Measurements from ENCODE around the gene CASK.
"Not testable (repeated sequence)": the region's sequence is repeated elsewhere in the genome, so short reads cannot be mapped to it uniquely, and the experiment has no call there.

Gene CASK

DNA sequence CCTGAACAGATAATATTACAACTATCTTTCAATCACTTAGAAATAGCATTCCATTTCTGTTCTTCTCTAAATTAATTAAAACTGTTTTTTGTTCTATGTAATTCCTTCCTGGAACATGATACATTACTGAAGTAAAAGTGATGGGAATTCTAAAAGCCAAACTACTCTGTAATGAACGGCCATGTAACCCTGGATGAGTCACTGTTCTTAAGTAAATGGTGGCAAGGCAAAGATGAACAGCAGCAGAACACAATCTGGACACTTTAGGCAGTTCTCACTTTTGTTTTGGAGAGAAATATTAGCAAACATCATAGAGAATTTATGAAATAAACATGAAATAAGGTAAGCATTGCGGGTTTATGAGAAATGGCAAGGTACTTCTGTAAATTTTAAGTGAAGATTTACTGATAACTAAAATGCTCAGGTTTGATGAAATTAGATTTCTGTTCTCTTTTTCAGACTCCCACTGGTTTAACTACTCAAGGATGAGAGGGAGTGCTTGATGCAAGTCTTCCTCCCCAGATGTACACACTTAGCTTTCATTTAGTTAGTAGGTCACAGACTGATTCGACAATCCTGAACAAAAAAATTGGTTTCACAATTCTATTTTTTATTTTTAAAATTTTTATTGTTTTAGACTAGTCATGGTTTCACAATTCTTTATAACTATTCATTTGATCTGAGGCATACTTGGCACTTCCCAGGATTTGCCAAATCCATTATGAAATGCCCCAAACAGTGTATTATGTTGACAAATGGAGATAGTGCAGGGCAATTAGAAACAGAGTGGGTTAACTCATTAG lies 200.3 kb downstream of the CASK start:
- no peak for DNase-seq

GRCh38 chrX:41722214-41722613 lies 201.1 kb downstream of the CASK start:
- no peak for DNase-seq

GRCh38 chrX:41721590-41721989 lies 201.8 kb downstream of the CASK start:
- DNase-seq, result no peak

DNA sequence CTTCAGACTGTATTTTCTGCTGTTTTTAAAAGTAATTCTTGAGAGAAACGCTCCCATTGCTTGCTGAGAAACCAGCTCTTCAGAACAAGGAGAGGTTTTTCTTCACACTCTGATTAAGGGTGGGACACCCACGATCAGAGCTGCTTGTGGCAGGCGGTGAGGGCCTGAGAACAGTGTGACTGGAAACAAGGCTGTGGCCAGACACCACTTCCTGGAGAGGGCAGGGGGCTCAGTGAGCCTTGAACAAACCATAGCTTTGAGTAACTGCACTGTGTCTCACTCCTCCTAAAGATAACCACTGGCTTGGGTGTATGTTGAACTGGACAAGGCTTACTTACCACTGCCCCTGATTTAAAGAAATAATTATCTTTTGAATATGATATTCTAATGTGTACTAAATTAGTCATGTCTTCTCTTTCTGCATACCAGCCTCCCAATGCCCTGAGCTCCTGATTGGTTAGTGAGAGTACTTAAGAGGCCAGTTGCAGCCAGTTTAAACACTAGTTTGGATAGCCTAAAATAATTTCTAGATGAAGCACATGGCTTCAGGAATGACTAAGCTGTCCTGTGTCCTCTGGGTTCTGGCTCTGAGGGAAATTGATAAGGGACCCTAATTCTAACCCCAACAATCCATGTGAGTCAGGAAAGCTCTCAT lies 203.1 kb downstream of the CASK start:
- peak; percentile 35 to 50 for DNase-seq

DNA sequence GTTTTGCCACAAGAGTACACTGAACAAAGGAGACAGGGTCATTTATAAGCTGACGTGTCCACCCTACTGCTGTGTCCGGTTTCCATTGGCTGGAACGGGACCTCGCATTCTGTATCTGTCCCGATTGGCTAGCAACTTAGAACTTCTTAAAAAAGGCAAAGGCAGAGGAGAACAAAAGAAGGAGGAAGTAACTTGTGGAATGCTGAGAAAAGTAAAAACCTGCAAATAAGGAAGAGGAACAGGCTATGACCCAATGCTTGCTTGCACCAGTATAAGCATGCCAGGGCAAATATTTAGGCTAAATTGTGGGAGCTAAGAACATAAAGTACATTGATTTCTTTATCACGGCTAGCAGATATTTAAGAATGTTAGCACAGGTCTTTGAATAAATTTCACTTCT lies 203.7 kb downstream of the CASK start:
- DNase-seq, result not testable (repeated sequence)

DNA sequence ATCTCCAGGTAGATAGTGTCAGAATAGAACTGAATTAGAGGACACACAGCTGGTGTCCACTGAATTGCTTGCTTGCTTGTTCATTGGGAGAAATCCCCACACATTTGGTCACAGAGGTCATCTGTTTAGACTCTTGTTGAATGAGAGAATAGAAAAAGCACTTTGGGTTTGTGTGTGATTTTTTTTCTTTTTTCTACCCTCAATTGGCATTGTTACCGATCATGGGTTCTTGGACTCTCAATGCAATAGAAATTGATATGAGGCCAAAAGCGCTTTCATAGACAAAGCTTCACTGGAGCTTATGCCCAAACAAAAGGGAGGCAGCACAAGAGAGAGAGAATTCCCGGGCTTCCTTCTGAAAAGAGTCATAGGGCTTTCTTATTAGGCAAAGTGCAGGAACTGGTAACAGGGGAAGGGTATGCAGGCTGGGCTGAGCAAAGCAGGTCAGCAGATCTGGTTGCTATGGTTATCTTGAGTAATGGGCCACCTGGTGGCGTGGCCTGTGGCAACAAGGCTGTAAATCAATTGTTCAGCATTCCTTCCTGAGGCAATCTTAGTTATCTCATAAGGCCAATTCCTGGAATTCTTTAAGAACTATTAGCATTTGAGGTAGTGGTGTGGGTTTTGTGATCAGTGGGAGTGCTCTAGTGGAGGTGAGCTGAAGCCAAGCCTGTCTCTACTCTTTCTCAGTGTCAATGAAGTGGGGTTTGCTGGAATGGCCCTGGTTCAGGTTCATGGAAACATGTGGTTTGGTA lies 204.7 kb downstream of the CASK start:
- DNase-seq, result no peak

GRCh38 chrX:41716767-41717473 lies 206.4 kb downstream of the CASK start:
- DNase-seq, result no peak

DNA sequence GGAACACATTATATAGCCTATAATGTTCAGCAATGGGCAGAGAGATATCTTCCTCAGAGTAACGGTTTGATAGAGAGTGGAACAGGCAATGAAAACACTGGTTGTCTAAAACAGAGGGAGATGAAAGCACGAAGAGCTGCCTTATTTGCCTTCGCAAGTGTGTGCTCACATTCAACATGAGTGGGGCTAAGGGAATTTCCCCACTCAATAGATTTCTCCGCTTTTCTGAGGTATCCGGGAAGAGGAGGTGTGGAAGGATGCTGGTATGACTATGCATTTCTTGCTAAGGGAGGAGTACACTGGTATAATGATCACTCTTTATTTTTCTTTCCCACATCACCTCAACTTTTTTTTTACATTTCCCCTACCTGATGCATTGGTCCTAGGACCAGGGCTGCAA lies 207.1 kb downstream of the CASK start:
- DNase-seq, result no peak

GRCh38 chrX:41711021-41711667 lies 212.2 kb downstream of the CASK start:
- DNase-seq, result no peak

GRCh38 chrX:41708486-41708885 lies 214.9 kb downstream of the CASK start:
- DNase-seq, result no peak

GRCh38 chrX:41707218-41707617 lies 216.1 kb downstream of the CASK start:
- no peak for DNase-seq

DNA sequence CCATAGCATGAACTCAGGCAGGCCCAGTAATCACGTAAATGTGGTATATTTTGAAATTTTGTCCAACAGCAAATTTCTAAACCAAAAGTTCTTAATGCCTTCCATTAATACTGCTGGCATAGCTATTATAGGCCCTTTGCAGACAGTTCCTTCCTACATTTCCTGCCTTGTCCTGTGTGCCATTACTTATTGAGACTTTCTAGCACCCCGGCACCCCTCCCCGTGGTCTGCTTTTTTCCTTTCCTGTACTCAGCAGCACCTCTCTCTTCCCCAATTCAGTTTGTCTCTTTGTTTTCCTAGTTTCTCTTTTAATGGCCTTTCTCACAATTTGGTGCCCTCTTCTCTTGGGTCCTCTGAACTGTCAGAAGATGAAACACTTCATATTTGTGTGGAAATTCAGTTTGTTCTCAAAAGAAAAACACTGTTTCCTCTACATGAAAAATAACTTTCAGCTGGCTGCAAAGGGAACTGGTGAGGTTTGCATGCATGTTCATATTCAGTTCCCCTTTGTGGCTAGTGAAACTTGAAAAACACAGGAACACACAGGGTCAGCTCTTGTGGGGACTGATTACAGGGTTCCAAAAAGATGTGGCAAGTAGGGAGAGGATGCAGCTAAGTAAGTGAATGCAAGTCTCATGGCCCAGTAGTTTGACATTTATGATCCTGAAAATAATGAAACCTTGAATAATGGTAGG lies 217.5 kb downstream of the CASK start:
- no peak for DNase-seq

DNA sequence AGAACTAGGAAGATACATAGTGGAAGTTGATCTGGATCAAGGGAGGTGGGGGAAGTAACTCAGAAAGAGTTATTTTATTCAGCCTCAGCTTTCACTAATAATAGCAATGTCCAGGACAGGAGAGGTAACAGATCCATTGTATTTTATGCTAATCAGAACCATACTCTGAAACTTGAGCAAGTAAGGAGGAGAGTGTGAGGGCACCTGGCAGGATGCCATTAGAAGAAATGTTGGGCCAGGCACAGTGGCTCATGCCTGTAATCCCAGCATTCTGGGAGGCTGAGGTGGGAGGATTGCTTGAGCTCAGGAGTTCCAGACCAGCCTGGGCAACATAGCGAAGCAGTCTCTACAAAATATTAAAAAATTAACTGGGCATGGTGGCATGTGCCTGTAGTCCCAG lies 218.3 kb downstream of the CASK start:
- no peak for DNase-seq

DNA sequence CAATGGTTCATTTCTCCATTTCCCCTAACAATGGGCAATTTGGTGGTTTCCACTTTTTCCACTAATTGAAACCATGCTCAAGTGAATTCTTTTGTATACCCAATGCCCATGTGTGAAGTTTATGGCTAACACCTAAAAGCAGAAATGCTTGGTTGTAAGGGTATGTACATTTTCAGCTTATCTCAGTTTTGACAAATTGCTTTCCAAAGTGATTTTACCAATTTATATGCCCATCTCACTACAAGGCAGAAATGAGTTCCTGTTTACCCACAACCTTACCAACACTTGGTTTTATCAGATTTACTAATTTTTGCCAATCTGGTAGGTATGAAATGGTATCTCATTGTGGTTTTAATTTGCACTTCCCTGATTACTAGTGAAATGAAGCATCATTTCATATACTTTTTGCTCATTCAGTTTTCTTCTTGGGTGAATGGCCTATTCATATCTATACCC lies 219.8 kb downstream of the CASK start:
- DNase-seq, result no peak

DNA sequence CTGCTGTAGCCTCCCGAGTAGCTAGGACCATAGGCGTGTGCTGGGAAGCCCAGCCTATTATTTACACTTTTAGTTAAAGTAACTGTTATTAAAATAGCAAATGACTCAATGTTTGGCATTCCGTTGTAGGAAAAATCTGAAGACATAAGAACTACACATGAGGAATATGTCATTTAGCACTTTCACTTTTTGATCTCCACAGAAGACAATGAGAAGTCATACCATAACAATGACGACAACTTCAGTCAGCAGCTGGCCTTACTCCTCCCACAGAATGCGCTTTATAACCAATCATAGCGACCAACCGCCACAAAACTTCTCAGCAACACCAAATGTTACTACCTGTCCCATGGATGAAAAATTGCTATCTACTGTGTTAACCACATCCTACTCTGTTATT lies 227.9 kb downstream of the CASK start:
- no peak for DNase-seq

- no peak for DNase-seq
These were observed 230.3 kb downstream of the CASK start for GRCh38 chrX:41693024-41693423.

- DNase-seq, result no peak
These were observed 231.1 kb downstream of the CASK start for GRCh38 chrX:41692162-41692749.

GRCh38 chrX:41689711-41690110 lies 233.6 kb downstream of the CASK start:
- DNase-seq, result no peak

DNA sequence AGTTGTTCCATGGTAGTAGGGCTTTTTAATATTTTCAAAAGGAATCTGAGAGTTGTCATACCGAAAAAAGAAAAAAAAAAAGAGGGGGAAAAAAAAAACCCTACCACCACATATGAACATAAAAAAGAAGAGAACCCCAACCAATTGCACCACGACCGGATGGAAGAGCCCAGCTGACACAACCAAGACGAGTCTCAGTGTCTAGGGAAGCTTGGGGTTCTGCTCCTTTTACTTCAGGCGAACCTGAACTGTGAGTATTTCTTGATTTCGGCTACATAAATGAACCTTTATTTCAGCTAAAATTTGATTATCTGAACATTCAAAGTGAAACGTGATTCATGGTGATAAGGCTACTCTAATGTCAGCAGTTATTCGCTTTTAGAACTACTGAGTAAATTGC lies 234.5 kb downstream of the CASK start, which contains the start of gene GPR34:
Gene GPR34 (plus strand): TSS at position 139 of the 400 bp plus-strand sequence. CDS start 6,661 bp downstream, outside the sequence.
- DNase-seq, result peak in 1 of 2 experiments; percentile 20

DNA sequence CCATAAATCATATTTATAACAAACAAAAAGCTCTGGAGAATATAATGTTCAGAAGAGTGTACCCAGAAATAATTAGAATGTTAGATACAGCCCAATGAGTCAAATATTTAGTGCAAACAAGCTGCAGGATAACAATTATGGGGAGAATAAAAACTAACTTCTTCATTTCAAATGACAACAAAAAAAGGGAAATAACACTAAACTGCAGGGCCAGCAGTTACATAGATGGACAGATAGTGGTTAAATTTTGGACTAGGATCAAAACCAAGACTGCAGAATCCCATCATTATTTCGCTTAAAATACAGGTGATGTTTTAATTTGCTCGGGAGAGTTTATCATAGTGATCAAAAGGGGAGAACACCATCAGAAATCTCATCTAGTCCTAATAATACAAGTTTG lies 235.2 kb downstream of the CASK start:
- no peak for DNase-seq

GRCh38 chrX:41686788-41687187 lies 236.6 kb downstream of the CASK start:
- no peak for DNase-seq

Data from activated CD4-positive, alpha-beta T cell treated with anti-CD3 and anti-CD28 coated beads, Interleukin-2, amount 50 U/mL, for 48 hours (primary cell).